Endothelial cell of umbilical vein (primary cell): Measurements from ENCODE around the gene XPA.

ENCODE experiments used
- CTCF ChIP-seq, 2 donors: IDR thresholded peaks; 1 replicate in 1 of 2; 2 replicates in 1 of 2; pipeline ENCODE4 v1.5.1; 2011; ENCODE audit warnings: low read length in 2 of 2, mild to moderate bottlenecking in 2 of 2, moderate library complexity in 2 of 2, control low read depth in 1 of 2, inconsistent platforms in 1 of 2, low read depth in 1 of 2; ENCODE audit not compliant: insufficient read depth in 1 of 2; ENCODE audit errors: extremely low read depth in 1 of 2
- EZH2 ChIP-seq: IDR thresholded peaks from 2 replicates; pipeline ENCODE4 v1.6.1; 2012; ENCODE audit warnings: borderline replicate concordance, low read depth, mild to moderate bottlenecking, moderate library complexity, low read length, inconsistent platforms; ENCODE audit not compliant: severe bottlenecking
- FOS ChIP-seq: IDR thresholded peaks from 2 replicates; pipeline ENCODE4 v1.6.1; 2011; ENCODE audit warnings: mild to moderate bottlenecking, low read length, moderate library complexity, borderline replicate concordance; ENCODE audit not compliant: insufficient read depth
- GATA2 ChIP-seq: IDR thresholded peaks from 2 replicates; pipeline ENCODE4 v1.7.0; 2011; ENCODE audit warnings: low read depth, mild to moderate bottlenecking, moderate library complexity, mixed read lengths, low read length; ENCODE audit not compliant: insufficient read length, insufficient read depth
- MYC ChIP-seq: IDR thresholded peaks from one replicate; pipeline ENCODE4 v1.6.1; 2011; ENCODE audit warnings: mild to moderate bottlenecking, low read depth, low read length
- POLR2A ChIP-seq: IDR thresholded peaks from 2 replicates; pipeline ENCODE4 v1.6.1; 2012; ENCODE audit warnings: low read depth, mild to moderate bottlenecking, control low read depth, low read length
- POLR2AphosphoS5 ChIP-seq: IDR thresholded peaks from 2 replicates; pipeline ENCODE4 v1.6.1; 2012; ENCODE audit warnings: low read depth, mild to moderate bottlenecking, control low read depth, low read length, moderate library complexity; ENCODE audit not compliant: insufficient read depth

GRCh38 chr9:97695995-97696802, 941 bp downstream of the XPA start:
- no peak for TF ChIP-seq CTCF (IDR thresholded peaks at IDR 0.05; ENCODE audit: extremely low read depth in 1 of 2, insufficient read depth in 1 of 2, low read depth in 1 of 2, low read length in 2 of 2)
- TF ChIP-seq POLR2AphosphoS5, result no peak
- no peak for TF ChIP-seq MYC
- TF ChIP-seq POLR2A, result no peak
- TF ChIP-seq EZH2, result no peak
- TF ChIP-seq FOS, result no peak
- no peak for TF ChIP-seq GATA2
